HepG2 (cell line): Measurements from ENCODE around the gene SLC6A8. TPM values are rescaled to one million over a fixed set of nuclear protein-coding genes. Genes with fewer than 3 reads are reported as not detected.

Source experiments
- AGO2 ChIP-seq: fragments of 200-400 bp; formaldehyde crosslinking; optimal IDR thresholded peaks from 2 replicates; pipeline ENCODE3; 2017; ENCODE audit warnings: mild to moderate bottlenecking, low read depth, low read length, moderate library complexity
- CBFB ChIP-seq: sonication (generic); formaldehyde crosslinking; IDR thresholded peaks from 2 replicates; pipeline ENCODE4 v1.4.0; 2020; ENCODE audit warnings: missing genetic modification reagents
- CC2D1A ChIP-seq: sonication (generic); formaldehyde crosslinking; IDR thresholded peaks from 2 replicates; pipeline ENCODE4 v1.8.1; 2023; ENCODE audit warnings: mild to moderate bottlenecking, missing genetic modification reagents
- CCDC6 ChIP-seq: sonication (generic); formaldehyde crosslinking; IDR thresholded peaks from 2 replicates; pipeline ENCODE4 v1.8.1; 2022; ENCODE audit warnings: mild to moderate bottlenecking, missing genetic modification reagents, moderate library complexity
- GATAD1 ChIP-seq: IDR thresholded peaks from 2 replicates; pipeline ENCODE4 v1.6.1; 2016; ENCODE audit warnings: missing genetic modification reagents, missing compliant biosample characterization
- HOXD1 ChIP-seq: sonication (generic); formaldehyde crosslinking; IDR thresholded peaks from 2 replicates; pipeline ENCODE4 v1.5.0; 2020; ENCODE audit warnings: missing genetic modification reagents
- RBFOX2 ChIP-seq: fragments of 200-400 bp; formaldehyde crosslinking; IDR thresholded peaks from 2 replicates; pipeline ENCODE4 v1.6.1; 2017; ENCODE audit warnings: low read depth, mild to moderate bottlenecking, low read length
- SKI ChIP-seq: fragments of 450-650 bp; IDR thresholded peaks from one replicate; pipeline ENCODE4 v1.6.1; 2018; ENCODE audit warnings: mild to moderate bottlenecking; ENCODE audit not compliant: partially characterized antibody
- SMAD9 ChIP-seq: sonication (generic); formaldehyde crosslinking; IDR thresholded peaks from 2 replicates; pipeline ENCODE4 v1.5.1; 2020; ENCODE audit warnings: mild to moderate bottlenecking, missing genetic modification reagents
- SP5 ChIP-seq: IDR thresholded peaks from 2 replicates; pipeline ENCODE4 v1.6.1; 2016; ENCODE audit warnings: low read depth, borderline replicate concordance
- ZC3H13 ChIP-seq: sonication (generic); formaldehyde crosslinking; IDR thresholded peaks from 2 replicates; pipeline ENCODE4 v1.8.1; 2023; ENCODE audit warnings: mild to moderate bottlenecking, missing genetic modification reagents, moderate library complexity
- ZMYM3 ChIP-seq: sonication (generic); formaldehyde crosslinking; IDR thresholded peaks from 2 replicates; pipeline ENCODE4 v1.5.1; 2020; ENCODE audit warnings: mild to moderate bottlenecking, missing genetic modification reagents
- ZMYM4 ChIP-seq: sonication (generic); formaldehyde crosslinking; IDR thresholded peaks from 2 replicates; pipeline ENCODE4 v1.8.1; 2023; ENCODE audit warnings: mild to moderate bottlenecking, missing genetic modification reagents
- ZNF20 ChIP-seq: sonication (generic); formaldehyde crosslinking; IDR thresholded peaks from 2 replicates; pipeline ENCODE4 v1.4.0; 2020; ENCODE audit warnings: mild to moderate bottlenecking, moderate library complexity, missing genetic modification reagents
- ZNF263 ChIP-seq: sonication (generic); formaldehyde crosslinking; IDR thresholded peaks from 2 replicates; pipeline ENCODE4 v1.4.0; 2020; ENCODE audit warnings: missing genetic modification reagents
- polyA plus RNA-seq, 8 experiments: library from polyadenylated mRNA; depleted of rRNA in 3 of 8; stranded (reverse) in 7 of 8; unstranded in 1 of 8; fragments of >200 nt; fragmentation: Illumina TruSeq in 4 of 8; extraction: Trizol in 4 of 8; gene quantifications; 2 replicates each; pipeline versions ENCODE4 v1.2.1 to v1.2.3, GENCODE V29; 2011 to 2016; ENCODE audit warnings: low read depth in 4 of 8, missing spikeins in 1 of 8, mixed read lengths in 1 of 8; ENCODE audit not compliant: insufficient read depth in 1 of 8
- total RNA-seq, 5 experiments: library from RNA; depleted of rRNA; stranded (reverse); fragments of >200 nt; fragmentation: Illumina TruSeq; extraction: Trizol; gene quantifications; 2 replicates each; pipeline ENCODE4 v1.2.3, GENCODE V29; 2016; ENCODE audit warnings: low read depth in 1 of 5
- TF ChIP-seq, protein P1 (sequence below): IDR thresholded peaks from 2 replicates; pipeline ENCODE4 v1.6.1; 2018; ENCODE audit warnings: missing genetic modification reagents, mild to moderate bottlenecking, missing compliant biosample characterization
- TF ChIP-seq, protein P2 (sequence below): sonication (generic); formaldehyde crosslinking; IDR thresholded peaks from 2 replicates; pipeline ENCODE4 v1.4.0; 2020; ENCODE audit warnings: missing genetic modification reagents
- TF ChIP-seq, protein P3 (sequence below): sonication (generic); formaldehyde crosslinking; IDR thresholded peaks from 2 replicates; pipeline ENCODE4 v1.8.0; 2023; ENCODE audit warnings: mild to moderate bottlenecking, missing genetic modification reagents
- TF ChIP-seq, protein P4 (sequence below): sonication (generic); formaldehyde crosslinking; IDR thresholded peaks from 2 replicates; pipeline ENCODE4 v1.8.0; 2022; ENCODE audit warnings: missing genetic modification reagents, mild to moderate bottlenecking, moderate library complexity, borderline replicate concordance

Gene SLC6A8
- total and polyA plus RNA-seq, 2 of the 13 experiments (the other 11 are each of a cell fraction or from before 2014, with no cell fraction given): 13.9 to 176 TPM

DNA sequence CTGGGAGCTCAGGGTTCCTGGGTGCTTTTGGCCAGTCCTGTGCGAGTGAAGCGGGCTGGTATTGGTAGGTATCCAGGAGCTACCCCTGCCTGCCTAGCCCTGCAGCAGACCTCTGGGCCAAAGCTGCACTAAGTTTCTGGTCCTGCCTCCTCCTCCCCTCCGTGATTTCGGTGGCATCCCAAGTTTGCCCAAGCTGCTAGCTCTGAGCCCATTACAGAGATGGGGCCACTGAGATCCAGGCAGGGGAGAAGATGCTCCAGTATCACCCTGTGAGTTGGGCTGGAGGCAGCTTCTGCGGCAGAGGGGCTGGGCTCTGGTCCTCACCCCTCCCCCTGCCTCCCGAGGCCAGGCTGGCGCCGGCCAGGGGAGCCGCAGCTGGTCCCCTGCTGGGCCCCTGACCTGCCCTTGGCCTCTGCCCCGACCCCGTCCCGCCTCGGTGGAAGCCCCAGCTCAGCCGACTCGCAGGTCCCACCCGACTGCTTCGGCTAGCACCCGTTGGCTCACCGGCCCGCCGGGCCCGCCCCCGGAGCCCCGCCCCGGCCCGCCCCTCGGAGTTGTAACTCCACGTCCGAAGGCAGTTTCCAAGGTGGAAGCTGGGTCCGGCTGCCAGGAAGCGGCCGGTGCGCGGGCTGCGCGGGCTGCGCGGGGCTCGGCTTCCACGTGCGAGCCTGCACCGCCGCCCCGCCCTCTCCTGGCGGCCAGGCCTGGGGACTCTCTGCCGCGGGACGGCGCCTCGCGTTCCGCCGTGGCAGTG is 40.9 kb upstream of the SLC6A8 start, which contains the start of gene DUSP9 (continued):
- TF ChIP-seq, protein P1, sequence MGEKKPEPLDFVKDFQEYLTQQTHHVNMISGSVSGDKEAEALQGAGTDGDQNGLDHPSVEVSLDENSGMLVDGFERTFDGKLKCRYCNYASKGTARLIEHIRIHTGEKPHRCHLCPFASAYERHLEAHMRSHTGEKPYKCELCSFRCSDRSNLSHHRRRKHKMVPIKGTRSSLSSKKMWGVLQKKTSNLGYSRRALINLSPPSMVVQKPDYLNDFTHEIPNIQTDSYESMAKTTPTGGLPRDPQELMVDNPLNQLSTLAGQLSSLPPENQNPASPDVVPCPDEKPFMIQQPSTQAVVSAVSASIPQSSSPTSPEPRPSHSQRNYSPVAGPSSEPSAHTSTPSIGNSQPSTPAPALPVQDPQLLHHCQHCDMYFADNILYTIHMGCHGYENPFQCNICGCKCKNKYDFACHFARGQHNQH (CRISPR knock-in tag): peak; percentile 71
- TF ChIP-seq SKI (peak; percentile 97), CBFB (CRISPR knock-in tag) (peak; percentile 62; the same call in 1 of the 2 replicates), CC2D1A (CRISPR knock-in tag) (no peak), ZMYM3 (CRISPR knock-in tag) (peak; percentile 53; the same call in 1 of the 2 replicates), SMAD9 (no peak), ZNF263 (CRISPR knock-in tag) (no peak), ZC3H13 (peak; percentile 71), ZNF20 (CRISPR knock-in tag) (no peak), SP5 (CRISPR knock-in tag) (peak; percentile 86), CCDC6 (peak; percentile 34; the same call in 1 of the 2 replicates), AGO2 (no peak), ZMYM4 (CRISPR knock-in tag) (no peak), GATAD1 (CRISPR knock-in tag) (peak; percentile 49; the same call in 1 of the 2 replicates), HOXD1 (CRISPR knock-in tag) (peak; percentile 66; the same call in 1 of the 2 replicates), RBFOX2 (peak; percentile 85)
- TF ChIP-seq, protein P2, sequence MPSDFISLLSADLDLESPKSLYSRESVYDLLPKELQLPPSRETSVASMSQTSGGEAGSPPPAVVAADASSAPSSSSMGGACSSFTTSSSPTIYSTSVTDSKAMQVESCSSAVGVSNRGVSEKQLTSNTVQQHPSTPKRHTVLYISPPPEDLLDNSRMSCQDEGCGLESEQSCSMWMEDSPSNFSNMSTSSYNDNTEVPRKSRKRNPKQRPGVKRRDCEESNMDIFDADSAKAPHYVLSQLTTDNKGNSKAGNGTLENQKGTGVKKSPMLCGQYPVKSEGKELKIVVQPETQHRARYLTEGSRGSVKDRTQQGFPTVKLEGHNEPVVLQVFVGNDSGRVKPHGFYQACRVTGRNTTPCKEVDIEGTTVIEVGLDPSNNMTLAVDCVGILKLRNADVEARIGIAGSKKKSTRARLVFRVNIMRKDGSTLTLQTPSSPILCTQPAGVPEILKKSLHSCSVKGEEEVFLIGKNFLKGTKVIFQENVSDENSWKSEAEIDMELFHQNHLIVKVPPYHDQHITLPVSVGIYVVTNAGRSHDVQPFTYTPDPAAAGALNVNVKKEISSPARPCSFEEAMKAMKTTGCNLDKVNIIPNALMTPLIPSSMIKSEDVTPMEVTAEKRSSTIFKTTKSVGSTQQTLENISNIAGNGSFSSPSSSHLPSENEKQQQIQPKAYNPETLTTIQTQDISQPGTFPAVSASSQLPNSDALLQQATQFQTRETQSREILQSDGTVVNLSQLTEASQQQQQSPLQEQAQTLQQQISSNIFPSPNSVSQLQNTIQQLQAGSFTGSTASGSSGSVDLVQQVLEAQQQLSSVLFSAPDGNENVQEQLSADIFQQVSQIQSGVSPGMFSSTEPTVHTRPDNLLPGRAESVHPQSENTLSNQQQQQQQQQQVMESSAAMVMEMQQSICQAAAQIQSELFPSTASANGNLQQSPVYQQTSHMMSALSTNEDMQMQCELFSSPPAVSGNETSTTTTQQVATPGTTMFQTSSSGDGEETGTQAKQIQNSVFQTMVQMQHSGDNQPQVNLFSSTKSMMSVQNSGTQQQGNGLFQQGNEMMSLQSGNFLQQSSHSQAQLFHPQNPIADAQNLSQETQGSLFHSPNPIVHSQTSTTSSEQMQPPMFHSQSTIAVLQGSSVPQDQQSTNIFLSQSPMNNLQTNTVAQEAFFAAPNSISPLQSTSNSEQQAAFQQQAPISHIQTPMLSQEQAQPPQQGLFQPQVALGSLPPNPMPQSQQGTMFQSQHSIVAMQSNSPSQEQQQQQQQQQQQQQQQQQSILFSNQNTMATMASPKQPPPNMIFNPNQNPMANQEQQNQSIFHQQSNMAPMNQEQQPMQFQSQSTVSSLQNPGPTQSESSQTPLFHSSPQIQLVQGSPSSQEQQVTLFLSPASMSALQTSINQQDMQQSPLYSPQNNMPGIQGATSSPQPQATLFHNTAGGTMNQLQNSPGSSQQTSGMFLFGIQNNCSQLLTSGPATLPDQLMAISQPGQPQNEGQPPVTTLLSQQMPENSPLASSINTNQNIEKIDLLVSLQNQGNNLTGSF: no peak
- TF ChIP-seq, protein P3, sequence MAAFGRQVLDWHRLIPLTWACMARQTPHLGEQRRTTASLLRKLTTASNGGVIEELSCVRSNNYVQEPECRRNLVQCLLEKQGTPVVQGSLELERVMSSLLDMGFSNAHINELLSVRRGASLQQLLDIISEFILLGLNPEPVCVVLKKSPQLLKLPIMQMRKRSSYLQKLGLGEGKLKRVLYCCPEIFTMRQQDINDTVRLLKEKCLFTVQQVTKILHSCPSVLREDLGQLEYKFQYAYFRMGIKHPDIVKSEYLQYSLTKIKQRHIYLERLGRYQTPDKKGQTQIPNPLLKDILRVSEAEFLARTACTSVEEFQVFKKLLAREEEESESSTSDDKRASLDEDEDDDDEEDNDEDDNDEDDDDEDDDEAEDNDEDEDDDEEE: no peak
- TF ChIP-seq, protein P4, sequence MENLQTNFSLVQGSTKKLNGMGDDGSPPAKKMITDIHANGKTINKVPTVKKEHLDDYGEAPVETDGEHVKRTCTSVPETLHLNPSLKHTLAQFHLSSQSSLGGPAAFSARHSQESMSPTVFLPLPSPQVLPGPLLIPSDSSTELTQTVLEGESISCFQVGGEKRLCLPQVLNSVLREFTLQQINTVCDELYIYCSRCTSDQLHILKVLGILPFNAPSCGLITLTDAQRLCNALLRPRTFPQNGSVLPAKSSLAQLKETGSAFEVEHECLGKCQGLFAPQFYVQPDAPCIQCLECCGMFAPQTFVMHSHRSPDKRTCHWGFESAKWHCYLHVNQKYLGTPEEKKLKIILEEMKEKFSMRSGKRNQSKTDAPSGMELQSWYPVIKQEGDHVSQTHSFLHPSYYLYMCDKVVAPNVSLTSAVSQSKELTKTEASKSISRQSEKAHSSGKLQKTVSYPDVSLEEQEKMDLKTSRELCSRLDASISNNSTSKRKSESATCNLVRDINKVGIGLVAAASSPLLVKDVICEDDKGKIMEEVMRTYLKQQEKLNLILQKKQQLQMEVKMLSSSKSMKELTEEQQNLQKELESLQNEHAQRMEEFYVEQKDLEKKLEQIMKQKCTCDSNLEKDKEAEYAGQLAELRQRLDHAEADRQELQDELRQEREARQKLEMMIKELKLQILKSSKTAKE (CRISPR knock-in tag): peak; percentile 97
